MM.1S (cell line): Measurements from ENCODE around the gene EFCAB3.
A peak's percentile ranks its signal among the peaks of the same experiment; 100 is the strongest.
"Not testable (repeated sequence)": the region's sequence is repeated elsewhere in the genome, so short reads cannot be mapped to it uniquely, and the experiment has no call there.

Source experiments
- EZH2 ChIP-seq: fragments of 300-600 bp; sonication (generic); optimal IDR thresholded peaks from 2 replicates; pipeline ENCODE3; 2017; ENCODE audit warnings: low read depth, mild to moderate bottlenecking, antibody characterized with exemption, low read length, mixed read lengths
- TF ChIP-seq, protein P1 (sequence below): fragments of 300-600 bp; sonication (generic); IDR thresholded peaks from 2 replicates; pipeline ENCODE4 v1.5.1; 2016; ENCODE audit warnings: antibody characterized with exemption, low read length, mixed read lengths

GRCh38 chr17:62423647-62424461 is 43.5 kb downstream of the EFCAB3 start, which contains the start of gene METTL2A:
- TF ChIP-seq, protein P1, sequence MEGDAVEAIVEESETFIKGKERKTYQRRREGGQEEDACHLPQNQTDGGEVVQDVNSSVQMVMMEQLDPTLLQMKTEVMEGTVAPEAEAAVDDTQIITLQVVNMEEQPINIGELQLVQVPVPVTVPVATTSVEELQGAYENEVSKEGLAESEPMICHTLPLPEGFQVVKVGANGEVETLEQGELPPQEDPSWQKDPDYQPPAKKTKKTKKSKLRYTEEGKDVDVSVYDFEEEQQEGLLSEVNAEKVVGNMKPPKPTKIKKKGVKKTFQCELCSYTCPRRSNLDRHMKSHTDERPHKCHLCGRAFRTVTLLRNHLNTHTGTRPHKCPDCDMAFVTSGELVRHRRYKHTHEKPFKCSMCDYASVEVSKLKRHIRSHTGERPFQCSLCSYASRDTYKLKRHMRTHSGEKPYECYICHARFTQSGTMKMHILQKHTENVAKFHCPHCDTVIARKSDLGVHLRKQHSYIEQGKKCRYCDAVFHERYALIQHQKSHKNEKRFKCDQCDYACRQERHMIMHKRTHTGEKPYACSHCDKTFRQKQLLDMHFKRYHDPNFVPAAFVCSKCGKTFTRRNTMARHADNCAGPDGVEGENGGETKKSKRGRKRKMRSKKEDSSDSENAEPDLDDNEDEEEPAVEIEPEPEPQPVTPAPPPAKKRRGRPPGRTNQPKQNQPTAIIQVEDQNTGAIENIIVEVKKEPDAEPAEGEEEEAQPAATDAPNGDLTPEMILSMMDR: peak; percentile 38
- not testable (repeated sequence) for TF ChIP-seq EZH2
